Activated CD8-positive, alpha-beta memory T cell treated with anti-CD3 and anti-CD28 coated beads, Interleukin-2, amount 10 ng/mL, durations not matched to agents 7 days and 5 days (primary cell): ENCODE measurements around the gene GDAP1L1. TPM values are rescaled to one million over a fixed set of nuclear protein-coding genes. Genes with fewer than 3 reads are reported as not detected.

Experiments used
- total RNA-seq, 2 experiments: library from RNA; stranded (reverse); gene quantifications; one replicate each; pipeline ENCODE4 v1.2.3, GENCODE V29; 2021

The GDAP1L1 gene
- total RNA-seq, 2 experiments from 2014 or later = not detected

Other genes with a start within 250 kb of the GDAP1L1 start
- not detected for gene JPH2, start 60.1 kb upstream of the GDAP1L1 start, total RNA-seq
- 10 to 100 TPM; 22.9 to 30.5 TPM for gene OSER1, start 36.5 kb upstream of the GDAP1L1 start, total RNA-seq
- 1 to 10 TPM; 2.4 to 2.5 TPM for gene FITM2, start 63.9 kb downstream of the GDAP1L1 start, total RNA-seq
- not detected for gene R3HDML, start 89.7 kb downstream of the GDAP1L1 start, total RNA-seq
- gene HNF4A, start 108.4 kb downstream of the GDAP1L1 start, total RNA-seq = not detected
- gene TTPAL, start 228.6 kb downstream of the GDAP1L1 start, total RNA-seq = 10 to 100 TPM; 16.5 to 23.9 TPM